Liver (tissue), 9 donors: ENCODE data around the gene PLK4. TPM values are rescaled to one million over a fixed set of nuclear protein-coding genes. Genes with fewer than 3 reads are reported as not detected.

Experiments
- DNase-seq: peaks from one replicate; pipeline ENCODE4 v3.0.0-alpha.2; 2017; ENCODE audit warnings: low spot score
- H3K27ac ChIP-seq, 2 donors: one replicate each; pipeline ENCODE4 v1.7.0; 2013; ENCODE audit warnings: inconsistent platforms in 2 of 2, low read length in 2 of 2, control low read depth in 1 of 2, low read depth in 1 of 2, mild to moderate bottlenecking in 1 of 2
- H3K27me3 ChIP-seq, 4 donors: one replicate each; pipeline versions ENCODE4 v1.6.1 to v1.7.0; 2013; ENCODE audit warnings: low read length in 3 of 4, inconsistent platforms in 1 of 4, mild to moderate bottlenecking in 1 of 4, moderate library complexity in 1 of 4; ENCODE audit not compliant: control insufficient read depth in 4 of 4, insufficient read depth in 4 of 4
- H3K36me3 ChIP-seq, 4 donors: one replicate each; pipeline versions ENCODE4 v1.6.1 to v1.7.0; 2013; ENCODE audit warnings: low read length in 3 of 4, mild to moderate bottlenecking in 3 of 4, low read depth in 1 of 4, moderate library complexity in 1 of 4; ENCODE audit not compliant: control insufficient read depth in 4 of 4, insufficient read depth in 3 of 4
- H3K4me1 ChIP-seq, 4 donors: one replicate each; pipeline versions ENCODE4 v1.6.1 to v1.7.0; 2013; ENCODE audit warnings: low read length in 3 of 4, mild to moderate bottlenecking in 3 of 4, moderate library complexity in 1 of 4; ENCODE audit not compliant: control insufficient read depth in 4 of 4, insufficient read depth in 4 of 4
- H3K4me3 ChIP-seq, 3 donors: one replicate each; pipeline versions ENCODE4 v1.6.1 to v1.7.0; 2013; ENCODE audit warnings: low read length in 3 of 3, control low read depth in 1 of 3, low read depth in 1 of 3, mild to moderate bottlenecking in 1 of 3
- H3K9ac ChIP-seq, 2 donors: one replicate each; pipeline ENCODE4 v1.7.0; 2013; ENCODE audit warnings: low read length in 2 of 2, mild to moderate bottlenecking in 2 of 2, moderate library complexity in 2 of 2, control low read depth in 1 of 2, low read depth in 1 of 2
- H3K9me3 ChIP-seq, 4 donors: one replicate each; pipeline versions ENCODE4 v1.6.1 to v1.7.0; 2013; ENCODE audit warnings: low read length in 3 of 4; ENCODE audit not compliant: control insufficient read depth in 4 of 4
- ATF3 ChIP-seq: IDR thresholded peaks from 2 replicates; pipeline ENCODE4 v1.6.1; 2016; ENCODE audit warnings: antibody characterized with exemption
- CTCF ChIP-seq: fragments of 150-350 bp; IDR thresholded peaks from 2 replicates; pipeline ENCODE4 v1.5.1; 2017; ENCODE audit warnings: improper control_type of control experiment, low read depth, low read length; ENCODE audit not compliant: missing input control
- EGR1 ChIP-seq, 2 donors: IDR thresholded peaks; 2 replicates each; pipeline ENCODE4 v1.6.1; 2016 to 2018; ENCODE audit warnings: antibody characterized with exemption in 2 of 2, low read depth in 2 of 2
- FOXA1 ChIP-seq: IDR thresholded peaks from 2 replicates; pipeline ENCODE4 v1.6.1; 2016; ENCODE audit warnings: antibody characterized with exemption
- GABPA ChIP-seq, 2 donors: IDR thresholded peaks in 1 of 2; conservative IDR thresholded peaks in 1 of 2; 2 replicates each; pipeline ENCODE4 v1.6.1; 2016; ENCODE audit warnings: antibody characterized with exemption in 2 of 2, mild to moderate bottlenecking in 1 of 2, moderate library complexity in 1 of 2
- HNF4A ChIP-seq, 2 donors: conservative IDR thresholded peaks; 2 replicates each; pipeline ENCODE4 v1.6.1; 2016; ENCODE audit warnings: antibody characterized with exemption in 2 of 2, mild to moderate bottlenecking in 2 of 2
- HNF4G ChIP-seq: IDR thresholded peaks from 2 replicates; pipeline ENCODE4 v1.6.1; 2016; ENCODE audit warnings: antibody characterized with exemption
- JUND ChIP-seq, 2 donors: IDR thresholded peaks; 2 replicates each; pipeline ENCODE4 v1.6.1; 2016; ENCODE audit warnings: antibody characterized with exemption in 2 of 2
- MAX ChIP-seq: IDR thresholded peaks from 2 replicates; pipeline ENCODE4 v1.6.1; 2016; ENCODE audit warnings: antibody characterized with exemption
- NR2F2 ChIP-seq: IDR thresholded peaks from 2 replicates; pipeline ENCODE4 v1.6.1; 2016; ENCODE audit warnings: antibody characterized with exemption
- RAD21 ChIP-seq, 2 donors: IDR thresholded peaks; 2 replicates each; pipeline ENCODE4 v1.6.1; 2016; ENCODE audit warnings: antibody characterized with exemption in 2 of 2, mild to moderate bottlenecking in 2 of 2
- REST ChIP-seq: IDR thresholded peaks from 2 replicates; pipeline ENCODE4 v1.6.1; 2016; ENCODE audit warnings: antibody characterized with exemption, mild to moderate bottlenecking
- SP1 ChIP-seq: IDR thresholded peaks from 2 replicates; pipeline ENCODE4 v1.6.1; 2018; ENCODE audit warnings: antibody characterized with exemption, mild to moderate bottlenecking
- TAF1 ChIP-seq: conservative IDR thresholded peaks from 2 replicates; pipeline ENCODE4 v1.6.1; 2016; ENCODE audit warnings: antibody characterized with exemption, mild to moderate bottlenecking
- ZBTB33 ChIP-seq: IDR thresholded peaks from 2 replicates; pipeline ENCODE4 v1.6.1; 2016; ENCODE audit warnings: antibody characterized with exemption
- WGBS: extraction: QIAGEN DNeasy Blood & Tissue Kit; methylation state at CpG from one replicate; pipeline ENCODE4 v1.1.7; 2013; 5-methylcytosine and 5-hydroxymethylcytosine counted together
- polyA plus RNA-seq, 2 donors: library from polyadenylated mRNA; stranded (reverse) in 1 of 2; unstranded in 1 of 2; fragments of 200-250 nt in 1 of 2; fragments of >200 nt in 1 of 2; fragmentation: Nextera tagmentation in 1 of 2; extraction: Ambion mirVana in 1 of 2; gene quantifications; one replicate each; pipeline versions ENCODE4 v1.2.1 to v1.2.3, GENCODE V29; 2013 to 2015
- total RNA-seq, 2 donors: library from RNA; depleted of rRNA; stranded (reverse); fragments of >200 nt; gene quantifications; one replicate each; pipeline ENCODE4 v1.2.3, GENCODE V29; 2014
- donor health status: healthy.
- donor health status: healthy.
- donor health status: healthy.
- donor health status: healthy.
- donor health status: healthy.

Gene PLK4
- total and polyA plus RNA-seq, 4 donors = 0.42 to 28.9 (median 0.73) TPM

- TF ChIP-seq ZBTB33 = no peak
Measured at GRCh38 chr4:127856813-127857447, 23.8 kb upstream of the PLK4 start (continued).

- 95% methylated on average over 1 of the region's 1 CpG for WGBS
- Histone ChIP-seq H3K4me1 (no peaks in the 10 kb centered on the region), H3K9me3 (no peaks in the 10 kb centered on the region), H3K27ac (no peak overlapping the region), H3K9ac (no peak overlapping the region), H3K27me3 (no peaks in the 10 kb centered on the region), H3K36me3 (no peaks in the 10 kb centered on the region), H3K4me3 (no peak overlapping the region)
- TF ChIP-seq FOXA1 = no peak
- TF ChIP-seq HNF4G = no peak
- TF ChIP-seq CTCF = no peak
- TF ChIP-seq HNF4A (conservative IDR thresholded peaks at IDR 0.05) = no peak
- TF ChIP-seq SP1 = no peak
- no peak for TF ChIP-seq ZBTB33
- TF ChIP-seq GABPA (IDR thresholded peaks at IDR 0.05 in 1 of 2, conservative IDR thresholded peaks at IDR 0.05 in 1 of 2) = no peak
- no peak for TF ChIP-seq TAF1
- no peak for TF ChIP-seq MAX
- no peak for TF ChIP-seq RAD21 (IDR thresholded peaks at IDR 0.05)
- no peak for TF ChIP-seq NR2F2
- no peak for TF ChIP-seq JUND (IDR thresholded peaks at IDR 0.05)
- TF ChIP-seq ATF3 = no peak
- DNase-seq = no peak
Measured at GRCh38 chr4:127857641-127858040, 23.1 kb upstream of the PLK4 start.

- no peak for DNase-seq
- Histone ChIP-seq H3K4me3 (no peak overlapping the region), H3K27me3 (no peaks in the 10 kb centered on the region), H3K27ac (no peak overlapping the region), H3K36me3 (no peaks in the 10 kb centered on the region), H3K9ac (no peak overlapping the region), H3K9me3 (no peaks in the 10 kb centered on the region), H3K4me1 (no peaks in the 10 kb centered on the region)
- WGBS = 96% methylated on average over 2 of the region's 2 CpGs
- TF ChIP-seq REST (no peak), JUND (IDR thresholded peaks at IDR 0.05) (no peak), EGR1 (IDR thresholded peaks at IDR 0.05; ENCODE audit: low read depth in 2 of 2) (no peak)
Measured at GRCh38 chr4:127868196-127868595, 12.5 kb upstream of the PLK4 start.
